Heart left ventricle (tissue), 16 donors: ENCODE results near the gene SMKR1. TPM values are rescaled to one million over a fixed set of nuclear protein-coding genes. Genes with fewer than 3 reads are reported as not detected.

Source experiments
- ATAC-seq, 4 donors: fragments of 200-7000 bp; cut with Tn5 transposase; one replicate each; pipeline ENCODE4 v1.9.1; 2020 to 2022; ENCODE audit warnings: moderate library complexity in 4 of 4, mild to moderate bottlenecking in 3 of 4, moderate number of reproducible peaks in 1 of 4
- DNase-seq, 5 donors: peaks; one replicate each; pipeline ENCODE4 v3.0.0-alpha.2; 2020
- H3K27ac ChIP-seq, 12 donors: fragments of 200-600 bp; sonication (generic) in 4 of 12; one replicate each; pipeline versions ENCODE4 v1.5.0 to v1.8.0; 2016 to 2022; ENCODE audit warnings: mild to moderate bottlenecking in 2 of 12
- H3K27me3 ChIP-seq, 9 donors: fragments of 200-600 bp; sonication (generic) in 2 of 9; one replicate each; pipeline versions ENCODE4 v1.5.1 to v1.8.0; 2016 to 2022; ENCODE audit warnings: mild to moderate bottlenecking in 3 of 9
- H3K36me3 ChIP-seq, 9 donors: fragments of 200-600 bp; sonication (generic) in 2 of 9; one replicate each; pipeline versions ENCODE4 v1.5.0 to v1.8.0; 2018 to 2022; ENCODE audit warnings: mild to moderate bottlenecking in 2 of 9
- H3K4me1 ChIP-seq, 12 donors: fragments of 200-600 bp; sonication (generic) in 4 of 12; one replicate each; pipeline versions ENCODE4 v1.5.0 to v1.8.0; 2016 to 2022; ENCODE audit warnings: mild to moderate bottlenecking in 3 of 12
- H3K4me3 ChIP-seq, 12 donors: fragments of 200-600 bp; sonication (generic) in 4 of 12; one replicate each; pipeline versions ENCODE4 v1.5.0 to v1.8.0; 2017 to 2022; ENCODE audit warnings: mild to moderate bottlenecking in 9 of 12, moderate library complexity in 4 of 12
- H3K9me3 ChIP-seq, 12 donors: fragments of 200-600 bp; sonication (generic) in 4 of 12; one replicate each; pipeline versions ENCODE4 v1.5.0 to v1.8.0; 2016 to 2022; ENCODE audit warnings: mild to moderate bottlenecking in 1 of 12
- CTCF ChIP-seq, 12 donors: fragments of 200-600 bp; sonication (generic) in 4 of 12; IDR thresholded peaks; one replicate each; pipeline versions ENCODE4 v1.5.0 to v1.8.0; 2018 to 2022; ENCODE audit warnings: antibody characterized with exemption in 12 of 12, mild to moderate bottlenecking in 5 of 12
- POLR2A ChIP-seq, 2 donors: fragments of 450-650 bp; IDR thresholded peaks; one replicate each; pipeline ENCODE4 v1.6.1; 2017; ENCODE audit warnings: antibody characterized with exemption in 2 of 2, mild to moderate bottlenecking in 2 of 2, moderate library complexity in 2 of 2
- WGBS, 4 donors: extraction: QIAGEN DNeasy Blood & Tissue Kit in 2 of 4; methylation state at CpG; one replicate each; pipeline versions ENCODE4 v1.1.5 to v1.1.7; 2013 to 2018; 5-methylcytosine and 5-hydroxymethylcytosine counted together
- intact Hi-C, 10 donors: fragments of 100-400 bp; cut with DNase I; formaldehyde crosslinking; loops; one replicate each; pipeline versions ENCODE4 v1.11.1 to v1.14.2; 2022
- polyA plus RNA-seq, 2 donors: library from polyadenylated mRNA; stranded (reverse); fragments of 200-250 nt; gene quantifications; one replicate each; pipeline ENCODE4 v1.2.3, GENCODE V29; 2013
- total RNA-seq, 9 donors: library from RNA; depleted of rRNA in 2 of 9; stranded (reverse); fragments of >200 nt in 2 of 9; fragmentation: NEBNext Ultra II Directional in 3 of 9; extraction: Animal tissue kit (Norgen Biotek cat#: 25700) in 3 of 9; gene quantifications; one replicate each; pipeline versions ENCODE4 v1.1.0 to v1.2.4, GENCODE V29; 2016 to 2023
- donor health status: ischemic (EF 13 %, LVEDD 7.1; RV severe dilation, severe dysfunction).
- donor health status: healthy with polysubstance abuse.
- donor health status: DM: no; HTN: yes; CAD: no.
- donor health status: DM: no; HTN: no; CAD: no.
- donor health status: ischemic (EF 25% LVEDD 6.9; RV normal size, moderate dysfunction).
- donor health status: ischemic (EF 25% LVEDD 5.7; RV mildly dilated, moderate dysfunction).
- donor health status: healthy.
- donor health status: DM: yes; HTN: yes; CAD: no.
- donor health status: ischemic (EF 35%, LVEDD 5.7; RV mildly dilated, moderate dysfunction).
- donor health status: nonischemic (EF 11% LVEDD 7.7; RV severe dilation, severe dysfunction).
- donor health status: DM: yes; HTN: yes; CAD: no.
- donor health status: PGD.
- donor health status: ischemic (EF 29% LVEDD 5.4; RV normal size, mild dysfunction).
- donor health status: nonischemic (EF 23%, LVEDD 6.1; RV moderate dilation, normal function).

SMKR1 gene
- total and polyA plus RNA-seq, 11 donors: 0.25 to 0.29 TPM; not detected in 9

- no peaks in the 10 kb centered on the region for H3K4me1 ChIP-seq
- H3K27ac ChIP-seq: no peak overlapping the region
- intact Hi-C loops: loop anchor here in 3 of 10 donors (10.0 kb wide), 1 partner anchor 138 kb away; no protein-coding TSS in a partner anchor
- no peak for ATAC-seq
- no peak for DNase-seq
- 73 to 78% (median 74%) methylated on average over 7 of the region's 7 CpGs for WGBS, 4 donors
- no peak overlapping the region for H3K4me3 ChIP-seq
- peaks cover 0 to 4% (median 0%) of the 10 kb centered on the region in 9 donors for H3K27me3 ChIP-seq
- no peaks in the 10 kb centered on the region for H3K36me3 ChIP-seq
- H3K9me3 ChIP-seq: no peaks in the 10 kb centered on the region
- no peak for TF ChIP-seq CTCF (IDR thresholded peaks at IDR 0.05)
- TF ChIP-seq POLR2A (IDR thresholded peaks at IDR 0.05): no peak
Measured at GRCh38 chr7:129496653-129497052, 5.7 kb upstream of the SMKR1 start.

- H3K9me3 ChIP-seq: no peaks in the 10 kb centered on the region
- peaks cover 0 to 5% (median 0%) of the 10 kb centered on the region in 12 donors for H3K4me1 ChIP-seq
- TF ChIP-seq CTCF (IDR thresholded peaks at IDR 0.05): no peak
- no peak for TF ChIP-seq POLR2A (IDR thresholded peaks at IDR 0.05)
- intact Hi-C loops: loop anchor here in 3 of 10 donors (10.0 kb wide), 1 partner anchor 138 kb away; no protein-coding TSS in a partner anchor
- no peak for DNase-seq
- H3K27ac ChIP-seq: no peak overlapping the region
- H3K4me3 ChIP-seq: no peak overlapping the region
- ATAC-seq: no peak
- H3K27me3 ChIP-seq: peaks cover 0 to 4% (median 0%) of the 10 kb centered on the region in 9 donors
- WGBS, 4 donors: 84 to 91% (median 89%) methylated on average over 4 of the region's 4 CpGs
- no peaks in the 10 kb centered on the region for H3K36me3 ChIP-seq
Measured at GRCh38 chr7:129497156-129497555, 5.2 kb upstream of the SMKR1 start.

- Histone ChIP-seq H3K4me3 (no peak overlapping the region), H3K36me3 (no peaks in the 10 kb centered on the region), H3K27me3 (peaks cover 0 to 12% (median 0%) of the 10 kb centered on the region in 9 donors), H3K4me1 (peaks cover 0 to 13% (median 4%) of the 10 kb centered on the region in 12 donors), H3K27ac (no peak overlapping the region), H3K9me3 (no peaks in the 10 kb centered on the region)
- DNase-seq (no peak), ATAC-seq (no peak)
- intact Hi-C loops: loop anchor here in 3 of 10 donors (10.0 kb wide), 1 partner anchor 137 kb away; no protein-coding TSS in a partner anchor
- TF ChIP-seq CTCF (IDR thresholded peaks at IDR 0.05) (no peak), POLR2A (IDR thresholded peaks at IDR 0.05) (no peak)
- WGBS, 4 donors: 87 to 100% (median 96%) methylated on average over 1 of the region's 1 CpG
Measured at GRCh38 chr7:129498021-129498420, 4.3 kb upstream of the SMKR1 start.

GRCh38 chr7:129499999-129500398 is 2.3 kb upstream of the SMKR1 start:
- Histone ChIP-seq H3K4me3 (no peak overlapping the region), H3K36me3 (no peaks in the 10 kb centered on the region), H3K27ac (no peak overlapping the region), H3K9me3 (no peaks in the 10 kb centered on the region), H3K27me3 (peaks cover 0 to 17% (median 0%) of the 10 kb centered on the region in 9 donors), H3K4me1 (peaks cover 0 to 16% (median 7%) of the 10 kb centered on the region in 12 donors)
- TF ChIP-seq CTCF (IDR thresholded peaks at IDR 0.05) (no peak), POLR2A (IDR thresholded peaks at IDR 0.05) (no peak)
- intact Hi-C loops: loop anchor here in 6 of 10 donors (5.0 to 10.0 kb wide), 4 partner anchors 135 to 505 kb away; no protein-coding TSS in a partner anchor
- no peak for DNase-seq
- 66 to 77% (median 75%) methylated on average over 6 of the region's 6 CpGs for WGBS, 4 donors
- ATAC-seq: no peak
